Activated T-helper 2 cell treated with anti-CD3 and anti-CD28 coated beads, Interferon-gamma antibody, Interleukin-2, Interleukin-4, amounts not matched to agents 10 μg/mL and 5 μg/mL and 100 μg/mL, durations not matched to agents 14 hours and 24 hours and 36 hours (primary cell): Measurements from ENCODE around the gene SUFU. TPM values are rescaled to one million over a fixed set of nuclear protein-coding genes. Genes with fewer than 3 reads are reported as not detected.
A peak's percentile ranks its signal among the peaks of the same experiment; 100 is the strongest.

Experiments used
- DNase-seq: peaks from one replicate; pipeline ENCODE4 v3.0.0; 2021; ENCODE audit warnings: low spot score
- H3K27ac Mint-ChIP-seq: one replicate; pipeline ENCODE4 v1.8.0; 2021; ENCODE audit warnings: mixed read lengths
- H3K27me3 Mint-ChIP-seq: one replicate; pipeline ENCODE4 v1.8.0; 2021; ENCODE audit warnings: low read depth, mixed read lengths
- H3K36me3 Mint-ChIP-seq: one replicate; pipeline ENCODE4 v1.8.0; 2021; ENCODE audit warnings: low read depth, mixed read lengths
- H3K4me1 Mint-ChIP-seq: one replicate; pipeline ENCODE4 v1.8.0; 2021; ENCODE audit warnings: low read depth, mixed read lengths
- H3K4me3 Mint-ChIP-seq: one replicate; pipeline ENCODE4 v1.8.0; 2021; ENCODE audit warnings: low read depth, mild to moderate bottlenecking, moderate library complexity, mixed read lengths
- H3K9me3 Mint-ChIP-seq: one replicate; pipeline ENCODE4 v1.8.0; 2021; ENCODE audit warnings: mixed read lengths
- intact Hi-C: fragments of 100-400 bp; cut with micrococcal nuclease; formaldehyde crosslinking; loops from one replicate; pipeline ENCODE4 v1.15.1; 2023
- total RNA-seq: library from RNA; stranded (reverse); gene quantifications from 2 replicates; pipeline ENCODE4 v1.2.3, GENCODE V29; 2022

The SUFU gene
- total RNA-seq, 1 donor from 2014 or later: 12.4 TPM

GRCh38 chr10:102614888-102615287, 111.1 kb downstream of the SUFU start:
- intact Hi-C loops: no loop called here
- no peaks in the 10 kb centered on the region for H3K9me3 Mint-ChIP-seq
- peaks cover 9% of the 10 kb centered on the region for H3K36me3 Mint-ChIP-seq
- H3K4me3 Mint-ChIP-seq: no peak overlapping the region
- H3K27ac Mint-ChIP-seq: no peak overlapping the region
- H3K27me3 Mint-ChIP-seq: no peaks in the 10 kb centered on the region
- no peak for DNase-seq
- peaks cover 11% of the 10 kb centered on the region for H3K4me1 Mint-ChIP-seq

DNA sequence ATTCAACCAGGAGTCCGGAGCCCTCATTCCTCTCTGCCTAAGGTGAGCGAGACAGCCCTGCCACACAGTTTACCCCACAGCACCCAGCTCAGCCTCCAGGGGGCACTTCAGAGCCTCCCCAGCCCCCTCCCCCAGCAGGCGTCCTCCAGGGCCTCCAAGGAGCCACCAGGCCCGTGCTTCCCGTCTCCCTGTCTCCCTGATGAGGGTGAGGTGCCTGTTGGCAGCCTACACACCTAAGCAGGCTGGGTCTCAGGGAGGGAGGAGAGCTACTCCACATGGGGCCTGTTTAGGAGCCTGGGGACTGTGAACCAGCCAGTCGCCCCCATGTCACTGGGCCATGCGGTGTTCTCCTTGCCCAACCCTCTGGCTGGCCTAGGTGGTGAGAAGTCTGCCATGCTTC, 111.6 kb downstream of the SUFU start:
- intact Hi-C loops: no loop called here
- DNase-seq: no peak
- H3K9me3 Mint-ChIP-seq: no peaks in the 10 kb centered on the region

DNA sequence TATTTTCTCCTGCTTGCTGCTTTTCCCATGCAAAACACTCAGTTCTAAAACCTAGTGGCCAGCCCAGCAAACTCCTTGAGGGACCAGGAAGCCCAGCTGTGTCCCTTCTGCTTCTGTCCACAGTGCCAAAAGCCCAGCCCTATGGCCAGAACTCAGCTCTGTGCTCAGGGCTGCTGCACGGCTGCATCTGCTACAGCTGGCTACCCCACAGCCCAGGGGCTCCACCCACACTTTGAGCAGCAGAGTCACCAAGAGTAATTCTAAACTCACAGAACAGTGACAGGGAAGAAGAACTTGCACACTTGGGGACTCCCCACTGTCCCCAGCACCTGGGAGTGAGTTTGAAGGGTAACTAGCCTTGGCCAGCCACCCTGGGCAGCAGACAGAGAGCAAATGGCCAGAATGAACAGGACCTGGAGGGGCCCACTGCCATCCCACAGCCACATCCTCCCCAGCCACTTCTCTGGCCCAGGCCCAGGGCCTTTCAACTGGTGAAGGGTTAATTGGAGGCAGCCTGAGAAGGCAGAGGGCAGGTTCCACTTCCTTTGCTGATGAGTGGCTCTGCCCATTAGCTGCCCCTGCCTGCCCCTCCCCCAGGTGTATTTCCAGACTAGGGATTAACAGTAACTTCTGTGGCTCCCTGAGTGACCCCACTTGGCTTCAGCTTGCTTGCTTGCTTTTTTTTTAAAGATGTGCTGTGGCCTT, 112.4 kb downstream of the SUFU start:
- peak overlapping the region; percentile 4 for H3K27ac Mint-ChIP-seq
- H3K27me3 Mint-ChIP-seq: no peaks in the 10 kb centered on the region
- intact Hi-C loops: no loop called here
- no peak overlapping the region for H3K4me3 Mint-ChIP-seq
- H3K36me3 Mint-ChIP-seq: peaks cover 9% of the 10 kb centered on the region
- H3K4me1 Mint-ChIP-seq: peaks cover 7% of the 10 kb centered on the region
- H3K9me3 Mint-ChIP-seq: no peaks in the 10 kb centered on the region
- DNase-seq: no peak

More for the DNA sequence above, 111.6 kb downstream of the SUFU start:
- Mint-ChIP-seq H3K27me3 (no peaks in the 10 kb centered on the region), H3K36me3 (peaks cover 9% of the 10 kb centered on the region), H3K27ac (no peak overlapping the region), H3K4me3 (no peak overlapping the region), H3K4me1 (peaks cover 11% of the 10 kb centered on the region)

GRCh38 chr10:102617041-102617440, 113.3 kb downstream of the SUFU start:
- Mint-ChIP-seq H3K36me3 (peaks cover 9% of the 10 kb centered on the region), H3K4me1 (peaks cover 7% of the 10 kb centered on the region), H3K27ac (no peak overlapping the region), H3K9me3 (no peaks in the 10 kb centered on the region), H3K27me3 (no peaks in the 10 kb centered on the region), H3K4me3 (no peak overlapping the region)
- no peak for DNase-seq
- intact Hi-C loops: no loop called here

DNA sequence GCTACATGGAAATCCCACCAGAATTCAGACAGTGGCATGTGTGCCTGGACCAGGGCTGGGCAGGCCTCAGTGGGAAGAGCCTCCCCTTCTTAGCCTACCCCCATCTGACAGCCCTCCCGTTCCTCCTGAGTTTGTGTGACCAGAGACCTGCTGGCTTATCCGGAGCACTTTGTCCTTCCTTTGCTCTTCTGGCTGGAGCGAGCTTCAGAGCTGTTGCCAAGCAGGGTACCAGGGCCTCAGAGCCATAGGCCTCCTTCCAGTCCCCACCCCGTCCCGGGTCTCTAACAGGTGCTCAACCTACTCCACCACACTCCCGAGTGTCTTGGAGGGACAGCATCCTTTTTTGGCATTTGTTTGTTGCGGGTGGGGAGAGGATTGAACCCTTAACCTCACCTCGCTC, 114.0 kb downstream of the SUFU start:
- Mint-ChIP-seq H3K9me3 (no peaks in the 10 kb centered on the region), H3K27ac (no peak overlapping the region), H3K36me3 (peaks cover 9% of the 10 kb centered on the region), H3K4me1 (peaks cover 3% of the 10 kb centered on the region), H3K4me3 (no peak overlapping the region), H3K27me3 (no peaks in the 10 kb centered on the region)
- no peak for DNase-seq
- intact Hi-C loops: no loop called here

DNA sequence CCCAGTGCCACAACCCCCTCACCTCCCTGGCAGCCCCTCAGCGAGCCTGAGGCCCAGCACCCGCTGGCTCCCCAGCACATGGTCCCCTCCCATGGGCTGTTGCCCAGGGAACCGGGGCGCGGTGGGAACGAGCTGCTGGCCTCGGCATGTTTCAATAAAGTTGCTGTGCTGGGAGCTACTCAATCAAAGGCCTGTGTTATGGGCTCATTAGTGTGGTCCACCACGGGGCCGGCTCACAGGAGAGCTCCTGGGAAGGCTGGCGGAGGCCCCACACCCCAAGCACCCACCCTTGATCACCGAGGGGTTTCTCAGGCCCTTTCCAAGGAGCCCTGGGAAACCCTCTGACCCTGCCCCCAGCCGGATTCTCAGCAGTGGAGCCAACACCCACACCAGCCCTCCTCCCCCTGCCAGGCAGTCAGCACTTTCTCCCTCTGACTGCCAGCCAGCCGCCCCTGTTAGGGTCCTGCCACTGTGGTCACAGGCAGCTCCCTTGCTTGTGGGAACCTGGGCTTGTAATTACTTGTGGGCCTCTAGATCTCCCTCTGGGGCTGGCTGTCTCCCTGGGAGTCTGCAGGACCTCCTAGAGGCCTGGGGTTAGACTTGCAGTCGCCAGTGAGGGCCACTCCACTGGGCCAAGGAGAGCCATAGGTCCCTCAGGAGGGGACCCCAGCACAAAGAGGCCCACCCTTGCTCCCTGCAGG, 115.7 kb downstream of the SUFU start:
- Mint-ChIP-seq H3K27me3 (no peaks in the 10 kb centered on the region), H3K4me1 (no peaks in the 10 kb centered on the region), H3K36me3 (peaks cover 9% of the 10 kb centered on the region), H3K4me3 (no peak overlapping the region), H3K9me3 (no peaks in the 10 kb centered on the region), H3K27ac (no peak overlapping the region)
- no peak for DNase-seq
- intact Hi-C loops: no loop called here

- intact Hi-C loops: no loop called here
- Mint-ChIP-seq H3K36me3 (peaks cover 7% of the 10 kb centered on the region), H3K9me3 (no peaks in the 10 kb centered on the region), H3K27ac (no peak overlapping the region), H3K27me3 (no peaks in the 10 kb centered on the region), H3K4me1 (no peaks in the 10 kb centered on the region), H3K4me3 (no peak overlapping the region)
- no peak for DNase-seq
Measured at GRCh38 chr10:102620138-102620590, 116.4 kb downstream of the SUFU start.

DNA sequence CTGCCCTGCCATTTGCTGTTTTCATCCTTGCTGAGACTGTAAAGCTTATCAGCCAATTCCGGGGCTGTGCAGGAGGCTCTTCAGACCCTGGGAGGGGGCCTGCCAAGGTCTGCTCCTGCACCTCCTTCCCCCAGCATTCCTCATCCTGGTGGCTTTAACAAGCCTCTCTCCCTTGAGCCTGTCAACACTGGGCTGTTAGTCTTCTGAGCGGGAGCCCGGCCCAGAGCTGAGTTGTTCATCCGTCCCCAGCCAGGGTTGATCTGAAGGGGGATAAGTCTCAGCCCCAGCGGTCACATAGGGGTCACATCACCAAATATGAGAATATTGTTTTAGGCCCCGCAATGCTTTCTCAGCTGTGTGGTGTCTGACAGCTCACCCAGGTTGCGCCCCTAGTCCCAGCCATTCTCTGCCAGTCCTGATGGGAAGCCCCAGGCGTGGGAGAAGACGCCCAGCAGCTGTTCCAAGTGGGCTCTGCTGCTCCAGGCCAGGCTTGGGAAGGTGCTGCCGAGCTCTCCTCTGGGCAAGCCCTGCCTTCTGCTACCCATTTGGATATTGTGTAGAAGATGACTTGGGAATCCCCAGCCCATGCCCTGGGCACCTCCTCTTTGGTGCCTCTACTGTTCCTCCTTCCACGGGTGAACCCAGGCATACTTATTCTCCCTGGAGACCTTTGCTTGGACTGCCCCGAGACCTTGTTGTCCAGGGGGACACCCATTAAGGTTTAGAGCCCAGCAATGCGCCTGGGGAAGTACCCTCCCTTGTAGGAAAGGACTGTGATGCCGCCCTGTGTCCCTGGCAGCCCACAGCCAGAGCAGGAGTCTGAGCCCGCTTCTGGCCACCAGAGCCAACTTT, 117.0 kb downstream of the SUFU start:
- Mint-ChIP-seq H3K9me3 (no peaks in the 10 kb centered on the region), H3K27ac (no peak overlapping the region), H3K36me3 (peaks cover 4% of the 10 kb centered on the region), H3K4me3 (no peak overlapping the region), H3K4me1 (no peaks in the 10 kb centered on the region), H3K27me3 (no peaks in the 10 kb centered on the region)
- intact Hi-C loops: no loop called here
- DNase-seq: no peak

GRCh38 chr10:102621443-102622325, 117.9 kb downstream of the SUFU start:
- Mint-ChIP-seq H3K27me3 (no peaks in the 10 kb centered on the region), H3K27ac (no peak overlapping the region), H3K9me3 (no peaks in the 10 kb centered on the region), H3K36me3 (peaks cover 4% of the 10 kb centered on the region), H3K4me1 (no peaks in the 10 kb centered on the region), H3K4me3 (no peak overlapping the region)
- DNase-seq: no peak
- intact Hi-C loops: no loop called here

GRCh38 chr10:102624094-102624493, 120.3 kb downstream of the SUFU start:
- DNase-seq: no peak
- intact Hi-C loops: no loop called here
- H3K4me3 Mint-ChIP-seq: no peak overlapping the region
- H3K9me3 Mint-ChIP-seq: no peaks in the 10 kb centered on the region
- H3K36me3 Mint-ChIP-seq: no peaks in the 10 kb centered on the region
- no peak overlapping the region for H3K27ac Mint-ChIP-seq
- no peaks in the 10 kb centered on the region for H3K4me1 Mint-ChIP-seq
- no peaks in the 10 kb centered on the region for H3K27me3 Mint-ChIP-seq

DNA sequence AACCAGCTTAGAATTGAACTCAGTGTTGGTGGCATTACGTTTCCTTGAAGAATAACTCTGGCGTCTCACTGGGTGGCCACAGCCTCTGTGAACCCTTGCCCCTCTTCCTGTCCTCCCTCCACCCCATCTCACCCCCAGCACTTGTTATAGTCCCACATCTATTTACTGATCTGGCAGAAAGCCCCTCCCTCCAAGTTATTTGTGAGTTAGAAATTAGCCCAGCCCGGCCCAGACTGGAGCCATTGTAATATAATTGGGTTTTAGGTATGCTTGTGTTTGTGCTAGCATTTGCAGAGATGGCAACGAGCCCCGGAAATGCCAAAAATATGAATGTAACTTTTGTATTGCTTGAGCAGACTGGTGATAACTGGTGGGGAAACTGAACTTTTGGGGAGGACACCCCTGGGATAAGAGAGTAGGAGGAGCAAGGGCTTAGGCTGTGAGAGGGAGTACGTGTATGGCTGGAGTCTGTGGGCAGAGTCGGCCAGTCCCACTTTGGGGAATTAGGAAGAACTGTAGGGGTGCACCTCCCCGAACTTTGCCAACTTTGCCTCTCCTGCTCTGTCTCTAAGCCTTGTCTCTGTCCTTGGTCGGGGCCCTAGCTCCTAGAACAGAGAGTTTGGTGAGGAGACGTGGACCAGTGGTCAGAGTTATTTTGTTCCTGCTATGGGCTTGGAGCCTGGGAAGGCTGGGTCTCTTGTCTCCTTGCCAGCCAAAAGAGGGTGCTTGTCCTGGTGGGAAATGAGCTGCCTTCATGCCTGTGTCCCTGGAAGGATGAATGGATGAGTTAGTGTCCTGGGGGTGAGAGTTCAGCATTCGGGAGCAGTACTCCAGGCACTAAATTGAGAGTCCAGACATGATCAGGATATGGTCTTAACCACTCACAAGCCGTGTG, 121.2 kb downstream of the SUFU start:
- intact Hi-C loops: no loop called here
- H3K27me3 Mint-ChIP-seq: no peaks in the 10 kb centered on the region
- no peak overlapping the region for H3K27ac Mint-ChIP-seq
- H3K4me1 Mint-ChIP-seq: no peaks in the 10 kb centered on the region
- H3K36me3 Mint-ChIP-seq: no peaks in the 10 kb centered on the region
- H3K4me3 Mint-ChIP-seq: no peak overlapping the region
- DNase-seq: no peak
- no peaks in the 10 kb centered on the region for H3K9me3 Mint-ChIP-seq
